Motor neuron (in vitro differentiated cells): ENCODE data around the gene CTIF. TPM values are rescaled to one million over a fixed set of nuclear protein-coding genes. Genes with fewer than 3 reads are reported as not detected.

ENCODE experiments used
- ATAC-seq, 8 experiments: fragments of 200-7000 bp; cut with Tn5 transposase; replicated peaks in 6 of 8; 2 replicates each; pipeline ENCODE4 v1.8.0; 2021; ENCODE audit warnings: mild to moderate bottlenecking in 8 of 8, moderate library complexity in 8 of 8
- H3K27ac ChIP-seq, 2 donors: fragments of 250-450 bp; sonication (Bioruptor Pico); 2 replicates each; pipeline ENCODE4 v1.9.0; 2021; ENCODE audit warnings: antibody characterized with exemption in 2 of 2, mild to moderate bottlenecking in 2 of 2, moderate library complexity in 1 of 2
- H3K4me1 ChIP-seq, 2 donors: fragments of 250-450 bp; sonication (Bioruptor Pico); replicated peaks in 1 of 2; 2 replicates each; pipeline ENCODE4 v1.6.1; 2021; ENCODE audit warnings: antibody characterized with exemption in 2 of 2, mild to moderate bottlenecking in 2 of 2, moderate library complexity in 1 of 2
- H3K4me3 ChIP-seq, 5 donors: fragments of 250-450 bp; sonication (Bioruptor Pico); 2 replicates each; pipeline ENCODE4 v1.9.0; 2021; ENCODE audit warnings: antibody characterized with exemption in 5 of 5, mild to moderate bottlenecking in 5 of 5, moderate library complexity in 4 of 5
- WGBS, 10 experiments: fragments of 450-650 bp; shearing (Covaris generic); methylation state at CpG; one replicate each; pipeline ENCODE4 v1.0.0; 2022; 5-methylcytosine and 5-hydroxymethylcytosine counted together
- in situ Hi-C, 9 experiments: fragments of 400-800 bp; cut with MboI; loops; one replicate each; pipeline ENCODE4 v1.15.0; 2021; ENCODE audit warnings: low sequenced_read_pairs in 9 of 9, low pct_unique_long_range_greater_than_20kb in 2 of 9; ENCODE audit not compliant: unreplicated experiment in 9 of 9
- total RNA-seq, 8 experiments: library from RNA; unstranded; fragments of 300-600 nt; gene quantifications; 2 replicates each; pipeline versions ENCODE4 v1.2.3 to v1.2.4, GENCODE V29; 2022

CTIF gene
- total RNA-seq, 8 experiments from 2014 or later: 17.8 to 85.9 (median 59.8) TPM

- in situ Hi-C loops: no loop called here
- peak overlapping the region in 1 of 2 donors; percentile 5 for H3K27ac ChIP-seq
- WGBS, 10 experiments: 67 to 80% (median 77%) methylated on average over 1 to 11 of the region's 15 CpGs; no CpG with 5 or more reads in 5 of the 10 experiments
- peaks cover 0 to 10% of the 10 kb centered on the region in 2 donors for H3K4me1 ChIP-seq
- no peak overlapping the region for H3K4me3 ChIP-seq
- peak in 5 of 8 experiments; percentile 67 to 92 (median 82) for ATAC-seq
These were observed 337.2 kb downstream of the CTIF start for GRCh38 chr18:48875942-48876511.

- WGBS, 10 experiments: 70 to 100% (median 88%) methylated on average over 1 to 6 of the region's 6 CpGs; no CpG with 5 or more reads in 2 of the 10 experiments
- Histone ChIP-seq H3K27ac (no peak overlapping the region), H3K4me1 (peaks cover 0 to 10% of the 10 kb centered on the region in 2 donors), H3K4me3 (no peak overlapping the region)
- in situ Hi-C loops: no loop called here
- ATAC-seq: no peak
These were observed 337.8 kb downstream of the CTIF start for GRCh38 chr18:48876590-48876989.

- H3K4me1 ChIP-seq: peaks cover 0 to 10% of the 10 kb centered on the region in 2 donors
- no peak overlapping the region for H3K4me3 ChIP-seq
- no peak overlapping the region for H3K27ac ChIP-seq
- no peak for ATAC-seq
- in situ Hi-C loops: no loop called here
- WGBS, 10 experiments: 40 to 92% (median 85%) methylated on average over 1 to 2 of the region's 3 CpGs; no CpG with 5 or more reads in 6 of the 10 experiments
These were observed 339.1 kb downstream of the CTIF start for GRCh38 chr18:48877941-48878340.

- no peak for ATAC-seq
These were observed 339.6 kb downstream of the CTIF start for GRCh38 chr18:48878471-48878870.

GRCh38 chr18:48879008-48879431 lies 340.2 kb downstream of the CTIF start:
- in situ Hi-C loops: no loop called here
- peaks cover 0 to 10% of the 10 kb centered on the region in 2 donors for H3K4me1 ChIP-seq
- H3K4me3 ChIP-seq: no peak overlapping the region
- no peak overlapping the region for H3K27ac ChIP-seq
- WGBS, 10 experiments: 20 to 100% (median 80%) methylated on average over 1 to 2 of the region's 15 CpGs; no CpG with 5 or more reads in 3 of the 10 experiments
- ATAC-seq: no peak

More at GRCh38 chr18:48878471-48878870, 339.6 kb downstream of the CTIF start:
- no peak overlapping the region for H3K4me3 ChIP-seq
- in situ Hi-C loops: no loop called here
- WGBS, 10 experiments: 20 to 100% (median 72%) methylated on average over 2 to 8 of the region's 12 CpGs; no CpG with 5 or more reads in 2 of the 10 experiments
- no peak overlapping the region for H3K27ac ChIP-seq
- H3K4me1 ChIP-seq: peaks cover 0 to 10% of the 10 kb centered on the region in 2 donors

GRCh38 chr18:48880931-48881330 lies 342.1 kb downstream of the CTIF start:
- Histone ChIP-seq H3K27ac (no peak overlapping the region), H3K4me3 (no peak overlapping the region), H3K4me1 (peaks cover 0 to 8% of the 10 kb centered on the region in 2 donors)
- WGBS, 10 experiments: 60 to 100% (median 100%) methylated on average over 1 of the region's 1 CpG; no CpG with 5 or more reads in 1 of the 10 experiments
- ATAC-seq: no peak
- in situ Hi-C loops: no loop called here

- H3K4me3 ChIP-seq: no peak overlapping the region
- WGBS, 10 experiments: 57 to 100% (median 92%) methylated on average over 1 to 3 of the region's 4 CpGs; no CpG with 5 or more reads in 1 of the 10 experiments
- peaks cover 4 to 7% of the 10 kb centered on the region in 2 donors for H3K4me1 ChIP-seq
- in situ Hi-C loops: no loop called here
- no peak overlapping the region for H3K27ac ChIP-seq
- ATAC-seq: no peak
These were observed 343.5 kb downstream of the CTIF start for GRCh38 chr18:48882379-48882778.

GRCh38 chr18:48884306-48884705 lies 345.5 kb downstream of the CTIF start:
- peaks cover 22 to 23% of the 10 kb centered on the region in 2 donors for H3K4me1 ChIP-seq
- ATAC-seq: no peak
- no peak overlapping the region for H3K4me3 ChIP-seq
- in situ Hi-C loops: no loop called here
- H3K27ac ChIP-seq: no peak overlapping the region
- 80 to 100% (median 93%) methylated on average over 1 to 4 of the region's 4 CpGs; no CpG with 5 or more reads in 3 of the 10 experiments for WGBS, 10 experiments

GRCh38 chr18:48884771-48885170 lies 345.9 kb downstream of the CTIF start:
- in situ Hi-C loops: no loop called here
- WGBS, 10 experiments: 70 to 100% (median 93%) methylated on average over 1 to 3 of the region's 4 CpGs; no CpG with 5 or more reads in 4 of the 10 experiments

GRCh38 chr18:48885266-48885923 lies 346.6 kb downstream of the CTIF start:
- peaks cover 33 to 34% of the 10 kb centered on the region in 2 donors for H3K4me1 ChIP-seq
- H3K27ac ChIP-seq: no peak overlapping the region
- no peak overlapping the region for H3K4me3 ChIP-seq
- WGBS, 10 experiments: 40 to 100% (median 87%) methylated on average over 1 to 4 of the region's 11 CpGs; no CpG with 5 or more reads in 5 of the 10 experiments
- in situ Hi-C loops: no loop called here
- ATAC-seq: no peak

More at GRCh38 chr18:48884771-48885170, 345.9 kb downstream of the CTIF start:
- H3K4me1 ChIP-seq: peaks cover 26 to 27% of the 10 kb centered on the region in 2 donors
- no peak overlapping the region for H3K27ac ChIP-seq
- no peak overlapping the region for H3K4me3 ChIP-seq
- ATAC-seq: no peak

- in situ Hi-C loops: no loop called here
- no peak for ATAC-seq
These were observed 347.1 kb downstream of the CTIF start for GRCh38 chr18:48885924-48886400.

GRCh38 chr18:48886520-48887293 lies 347.9 kb downstream of the CTIF start:
- 81 to 100% (median 94%) methylated on average over 2 to 5 of the region's 8 CpGs; no CpG with 5 or more reads in 2 of the 10 experiments for WGBS, 10 experiments
- H3K27ac ChIP-seq: no peak overlapping the region
- ATAC-seq: no peak
- H3K4me1 ChIP-seq: peaks cover 34 to 43% of the 10 kb centered on the region in 2 donors
- in situ Hi-C loops: no loop called here
- H3K4me3 ChIP-seq: no peak overlapping the region

More at GRCh38 chr18:48885924-48886400, 347.1 kb downstream of the CTIF start:
- Histone ChIP-seq H3K4me1 (peaks cover 34 to 38% of the 10 kb centered on the region in 2 donors), H3K27ac (no peak overlapping the region), H3K4me3 (no peak overlapping the region)
- 80 to 100% (median 100%) methylated on average over 1 to 5 of the region's 7 CpGs; no CpG with 5 or more reads in 3 of the 10 experiments for WGBS, 10 experiments
